Stimulated activated naive CD8-positive, alpha-beta T cell treated with anti-CD3 and anti-CD28 coated beads, Interleukin-15, amount 100 ng/mL, for 72 hours (primary cell): Measurements from ENCODE around the gene CNIH1.

ENCODE experiments used
- ATAC-seq: fragments of 150-1000 bp; cut with Tn5 transposase; 2 replicates; pipeline ENCODE4 v1.10.0; 2021; ENCODE audit warnings: mild to moderate bottlenecking, moderate library complexity
- DNase-seq, 2 donors: peaks; one replicate each; pipeline ENCODE4 v3.0.0; 2021 to 2022
- H3K27ac Mint-ChIP-seq, 2 donors: one replicate each; pipeline ENCODE4 v1.8.0; 2022; ENCODE audit warnings: mild to moderate bottlenecking in 2 of 2, mixed read lengths in 2 of 2, moderate library complexity in 2 of 2
- H3K27me3 Mint-ChIP-seq: one replicate; pipeline ENCODE4 v1.8.0; 2022; ENCODE audit warnings: mixed read lengths
- H3K4me1 Mint-ChIP-seq: one replicate; pipeline ENCODE4 v1.8.0; 2022; ENCODE audit warnings: mild to moderate bottlenecking, mixed read lengths
- H3K4me3 Mint-ChIP-seq, 2 donors: one replicate each; pipeline ENCODE4 v1.8.0; 2022; ENCODE audit warnings: mild to moderate bottlenecking in 2 of 2, mixed read lengths in 2 of 2, moderate library complexity in 1 of 2
- H3K9me3 Mint-ChIP-seq, 2 donors: one replicate each; pipeline ENCODE4 v1.8.0; 2022; ENCODE audit warnings: mixed read lengths in 2 of 2

The CNIH1 gene

DNA sequence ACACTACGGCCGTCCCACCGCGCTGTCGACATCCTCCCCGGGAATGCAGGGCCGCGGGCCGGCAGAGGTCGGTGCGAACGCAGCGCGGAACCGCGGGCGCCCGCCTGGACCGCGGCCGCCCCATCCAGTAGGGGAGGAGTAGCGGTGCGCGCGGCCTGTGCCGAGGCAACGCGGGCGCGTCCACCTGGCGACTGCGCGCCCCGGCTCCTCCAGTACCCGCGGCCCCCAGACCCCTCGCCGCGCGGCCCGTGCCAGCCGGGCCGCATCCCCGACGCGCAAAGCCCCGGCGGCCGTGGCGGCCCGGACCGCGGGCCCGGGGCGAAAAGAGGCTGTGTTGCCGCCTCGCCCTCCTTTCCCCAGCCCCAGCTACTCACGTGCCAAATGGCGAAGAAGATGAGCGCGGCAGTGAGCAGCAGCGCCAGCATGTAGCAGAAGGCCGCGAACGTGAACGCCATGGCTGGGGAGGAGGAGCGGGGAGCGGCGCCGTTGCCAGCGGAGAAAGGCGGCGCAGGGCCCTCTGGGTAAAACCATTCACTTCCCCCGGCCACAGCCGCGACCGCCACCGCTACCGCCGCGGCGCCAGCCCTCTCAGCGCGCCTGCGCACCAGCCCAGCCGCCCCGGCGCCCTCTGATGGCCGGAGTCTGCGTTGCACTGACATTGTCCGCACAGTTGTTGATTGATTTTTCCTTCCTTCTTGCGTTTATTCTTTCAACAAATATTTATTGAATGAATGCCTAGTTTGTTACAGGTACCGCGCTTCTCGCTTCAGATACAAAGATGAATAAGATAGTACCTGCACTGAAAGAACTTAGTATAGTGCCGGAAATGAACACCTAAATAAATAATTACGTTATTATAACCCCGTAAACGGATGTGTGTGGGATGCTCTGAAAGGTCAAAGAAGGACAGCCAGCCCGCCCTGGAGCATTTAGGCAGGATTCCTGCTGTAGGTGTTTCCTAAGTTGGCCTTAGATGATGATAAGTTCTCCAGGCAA, at the start of gene CNIH1:
TSS of gene CNIH1 (minus strand) at position 502 of the 996 bp plus-strand sequence. CDS start at position 455, 47 bp downstream.
- Mint-ChIP-seq H3K4me1 (peaks cover 52% of the 10 kb centered on the region), H3K9me3 (no peaks in the 10 kb centered on the region), H3K27me3 (peaks cover 2% of the 10 kb centered on the region), H3K4me3 (peak within 1 kb of the TSS; percentile 86 to 93), H3K27ac (peak within 1 kb of the TSS; percentile 98 to 99)
- peak; percentile 97 for ATAC-seq
- DNase-seq, result peak; percentile 93 to 95

- no peak overlapping the region for H3K27ac Mint-ChIP-seq
- no peak overlapping the region for H3K4me3 Mint-ChIP-seq
Measured at GRCh38 chr14:54490445-54491175, 49.4 kb upstream of the CNIH1 start.

GRCh38 chr14:54489731-54490444, 48.7 kb upstream of the CNIH1 start:
- H3K27ac Mint-ChIP-seq, result peak overlapping the region; percentile 90 to 97
- DNase-seq (no peak), ATAC-seq (no peak)
- H3K4me1 Mint-ChIP-seq, result peaks cover 40% of the 10 kb centered on the region
- no peaks in the 10 kb centered on the region for H3K9me3 Mint-ChIP-seq
- no peaks in the 10 kb centered on the region for H3K27me3 Mint-ChIP-seq
- H3K4me3 Mint-ChIP-seq, result peak overlapping the region; percentile 76 to 94

More at GRCh38 chr14:54490445-54491175, 49.4 kb upstream of the CNIH1 start:
- Mint-ChIP-seq H3K9me3 (no peaks in the 10 kb centered on the region), H3K27me3 (no peaks in the 10 kb centered on the region), H3K4me1 (peaks cover 33% of the 10 kb centered on the region)
- no peak for DNase-seq
- ATAC-seq, result no peak

DNA sequence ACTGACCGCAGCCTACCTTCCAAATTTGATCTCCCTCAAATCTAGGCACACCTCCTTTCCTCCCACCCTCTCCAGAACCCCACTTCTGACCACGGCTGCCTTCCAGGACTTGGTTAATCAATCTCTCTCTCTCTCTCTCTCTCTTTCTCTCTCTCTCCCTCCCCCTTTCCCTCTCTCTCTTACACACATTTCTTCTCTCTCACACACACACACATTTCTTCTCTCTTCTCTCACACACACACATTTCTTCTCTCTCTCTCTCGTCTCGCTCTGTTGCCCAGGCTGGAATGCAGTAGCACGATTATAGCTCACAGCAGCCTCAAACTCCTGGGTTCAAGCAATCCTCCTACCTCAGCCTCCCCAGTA, 48.1 kb upstream of the CNIH1 start:
- Mint-ChIP-seq H3K4me3 (peak overlapping the region; percentile 76 to 94), H3K4me1 (peaks cover 46% of the 10 kb centered on the region), H3K27ac (peak overlapping the region; percentile 90 to 97), H3K27me3 (no peaks in the 10 kb centered on the region), H3K9me3 (no peaks in the 10 kb centered on the region)
- DNase-seq (no peak), ATAC-seq (no peak)

GRCh38 chr14:54488646-54489317, 47.6 kb upstream of the CNIH1 start, which contains the start of gene GMFB:
Gene GMFB, minus strand, starts transcription at chr14:54488980. Its CDS starts 53 bp downstream, at chr14:54488927.
- Mint-ChIP-seq H3K9me3 (no peaks in the 10 kb centered on the region), H3K27ac (peak within 1 kb of the TSS; percentile 90 to 97), H3K4me1 (peaks cover 51% of the 10 kb centered on the region), H3K27me3 (no peaks in the 10 kb centered on the region), H3K4me3 (peak within 1 kb of the TSS; percentile 76 to 94)
- ATAC-seq (peak; percentile 97), DNase-seq (peak; percentile 82 to 89)

- H3K4me3 Mint-ChIP-seq, result peak overlapping the region; percentile 76 to 94
- no peaks in the 10 kb centered on the region for H3K9me3 Mint-ChIP-seq
- peaks cover 56% of the 10 kb centered on the region for H3K4me1 Mint-ChIP-seq
- H3K27me3 Mint-ChIP-seq, result no peaks in the 10 kb centered on the region
- DNase-seq, result no peak
- peak overlapping the region; percentile 3 to 95 for H3K27ac Mint-ChIP-seq
- no peak for ATAC-seq
Measured at GRCh38 chr14:54488318-54488645, 47.1 kb upstream of the CNIH1 start.

- no peaks in the 10 kb centered on the region for H3K9me3 Mint-ChIP-seq
- H3K27me3 Mint-ChIP-seq, result no peaks in the 10 kb centered on the region
- ATAC-seq (no peak), DNase-seq (no peak)
- peak overlapping the region; percentile 3 to 95 for H3K27ac Mint-ChIP-seq
- H3K4me3 Mint-ChIP-seq, result peak overlapping the region; percentile 76 to 94
- H3K4me1 Mint-ChIP-seq, result peaks cover 61% of the 10 kb centered on the region
Measured at GRCh38 chr14:54487771-54488170, 46.6 kb upstream of the CNIH1 start.

- Mint-ChIP-seq H3K4me3 (peak overlapping the region; percentile 76 to 94), H3K9me3 (no peaks in the 10 kb centered on the region), H3K4me1 (peaks cover 63% of the 10 kb centered on the region), H3K27me3 (no peaks in the 10 kb centered on the region), H3K27ac (no peak overlapping the region)
- no peak for DNase-seq
- ATAC-seq, result no peak
Measured at GRCh38 chr14:54486685-54487084, 45.5 kb upstream of the CNIH1 start.

GRCh38 chr14:54483846-54484245, 42.7 kb upstream of the CNIH1 start:
- Mint-ChIP-seq H3K4me3 (no peak overlapping the region), H3K9me3 (no peaks in the 10 kb centered on the region), H3K27ac (no peak overlapping the region), H3K4me1 (peaks cover 54% of the 10 kb centered on the region), H3K27me3 (no peaks in the 10 kb centered on the region)
- DNase-seq (no peak), ATAC-seq (no peak)

DNA sequence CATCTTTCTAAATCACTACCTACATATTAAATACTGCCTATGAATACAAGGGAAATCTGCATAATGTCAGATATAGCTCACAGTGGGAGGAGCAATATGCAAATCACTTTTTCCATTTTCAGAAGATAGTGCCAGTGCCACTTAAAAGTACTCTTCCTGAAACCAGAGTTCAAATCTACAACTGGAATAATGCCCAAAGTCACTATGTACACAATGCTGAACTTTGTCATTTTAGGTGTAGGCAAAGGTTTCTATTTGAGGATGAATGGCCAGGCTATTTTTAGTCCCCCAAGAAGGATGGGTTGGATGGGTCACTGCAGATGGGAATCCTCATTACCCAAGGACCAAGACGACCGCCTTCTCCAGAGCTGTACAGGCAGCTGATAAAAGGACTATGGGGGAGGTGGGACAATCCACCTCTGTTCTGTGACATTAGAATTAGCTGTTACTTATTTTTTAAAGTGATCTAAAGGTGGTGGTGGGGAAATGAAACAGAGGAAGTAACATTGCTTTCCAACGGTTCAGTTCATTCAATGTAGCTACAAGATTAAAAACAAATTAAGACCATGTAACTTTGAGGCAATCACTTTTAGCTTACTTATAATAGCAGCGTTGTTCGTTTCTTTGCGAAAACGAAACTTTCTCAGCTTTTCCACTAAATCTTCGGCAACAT, 42.0 kb upstream of the CNIH1 start:
- DNase-seq, result no peak
- ATAC-seq, result no peak
- Mint-ChIP-seq H3K27ac (no peak overlapping the region), H3K4me1 (peaks cover 54% of the 10 kb centered on the region), H3K4me3 (no peak overlapping the region), H3K27me3 (no peaks in the 10 kb centered on the region), H3K9me3 (no peaks in the 10 kb centered on the region)

DNA sequence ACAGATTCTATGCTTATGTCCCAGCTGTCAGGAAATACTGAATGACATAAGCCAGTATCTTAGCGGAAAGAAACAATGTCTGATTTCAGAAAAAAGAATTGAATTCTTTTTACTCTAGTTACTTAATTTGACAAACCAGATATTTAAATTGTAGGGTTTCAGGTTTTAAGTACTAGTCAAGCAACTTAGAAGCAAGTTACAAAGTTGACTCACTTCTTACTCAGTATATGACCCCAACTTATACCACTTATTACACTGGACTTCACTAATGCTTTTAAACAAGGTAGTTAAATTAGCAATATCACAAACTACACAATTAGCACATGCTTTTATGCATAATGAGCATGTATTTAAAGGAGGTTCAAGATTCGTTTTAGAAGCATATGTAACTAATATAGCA, 40.5 kb upstream of the CNIH1 start:
- Mint-ChIP-seq H3K27ac (no peak overlapping the region), H3K4me1 (peaks cover 41% of the 10 kb centered on the region), H3K9me3 (no peaks in the 10 kb centered on the region), H3K4me3 (no peak overlapping the region), H3K27me3 (no peaks in the 10 kb centered on the region)
- ATAC-seq (no peak), DNase-seq (no peak)

- ATAC-seq (no peak), DNase-seq (no peak)
- Mint-ChIP-seq H3K27me3 (no peaks in the 10 kb centered on the region), H3K9me3 (no peaks in the 10 kb centered on the region), H3K4me3 (no peak overlapping the region), H3K4me1 (peaks cover 40% of the 10 kb centered on the region), H3K27ac (no peak overlapping the region)
Measured at GRCh38 chr14:54480830-54481562, 39.8 kb upstream of the CNIH1 start.

GRCh38 chr14:54478636-54479215, 37.6 kb upstream of the CNIH1 start:
- H3K4me3 Mint-ChIP-seq, result no peak overlapping the region
- H3K27me3 Mint-ChIP-seq, result no peaks in the 10 kb centered on the region
- no peak for ATAC-seq

DNA sequence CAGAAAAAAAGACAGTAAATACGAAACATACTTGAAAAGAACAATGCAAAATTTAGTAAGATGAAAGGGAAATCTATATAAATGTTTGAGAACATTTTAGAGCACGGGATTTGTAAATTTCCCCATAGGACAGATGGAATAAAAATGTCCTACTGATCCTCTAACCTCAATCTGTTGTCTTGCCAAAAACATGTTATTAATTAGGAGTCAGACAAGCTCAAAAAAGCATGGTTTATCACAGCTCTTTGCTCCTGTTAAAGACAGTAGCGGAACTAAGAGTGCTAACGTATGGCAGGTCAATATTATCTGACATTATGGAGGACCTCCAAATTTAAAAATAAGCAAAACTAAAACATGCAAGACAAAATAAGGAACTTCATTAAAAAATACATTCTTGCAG, 34.7 kb upstream of the CNIH1 start:
- Mint-ChIP-seq H3K27ac (no peak overlapping the region), H3K4me3 (no peak overlapping the region), H3K27me3 (no peaks in the 10 kb centered on the region)

More at GRCh38 chr14:54478636-54479215, 37.6 kb upstream of the CNIH1 start:
- H3K27ac Mint-ChIP-seq, result peak overlapping the region in 1 of 2 donors; percentile 50
- no peak for DNase-seq
- H3K9me3 Mint-ChIP-seq, result no peaks in the 10 kb centered on the region
- peaks cover 17% of the 10 kb centered on the region for H3K4me1 Mint-ChIP-seq

More for the DNA sequence above, 34.7 kb upstream of the CNIH1 start:
- Mint-ChIP-seq H3K4me1 (peaks cover 5% of the 10 kb centered on the region), H3K9me3 (no peaks in the 10 kb centered on the region)
- DNase-seq (no peak), ATAC-seq (no peak)
